HEK293T (cell line): ENCODE measurements around the gene LIG3.
"Not testable (repeated sequence)": the region's sequence is repeated elsewhere in the genome, so short reads cannot be mapped to it uniquely, and the experiment has no call there.

Experiments used
- CTCF ChIA-PET: fragments of 350-600 bp; formaldehyde crosslinking; extraction: SDS; loops from one replicate; lab custom pipeline; 2021; ENCODE audit warnings: antibody characterized with exemption, inconsistent platforms; lab: Yijun Ruan, JAX
- POLR2A ChIA-PET: fragments of 350-600 bp; formaldehyde crosslinking; extraction: SDS; loops from one replicate; lab custom pipeline; 2020; ENCODE audit warnings: antibody characterized with exemption, inconsistent platforms; lab: Yijun Ruan, JAX
- DNase-seq: peaks from one replicate; pipeline ENCODE4 v3.0.0; 2012; ENCODE audit warnings: mixed read lengths; ENCODE audit errors: extremely low spot score
- ARNT ChIP-seq: fragments of 450-650 bp; IDR thresholded peaks from 2 replicates; pipeline ENCODE4 v1.6.1; 2017; ENCODE audit warnings: mild to moderate bottlenecking
- BHLHE40 ChIP-seq: fragments of 450-650 bp; IDR thresholded peaks from 2 replicates; pipeline ENCODE4 v1.6.1; 2016; ENCODE audit warnings: mild to moderate bottlenecking, moderate library complexity, borderline replicate concordance
- CTBP1 ChIP-seq: fragments of 450-650 bp; IDR thresholded peaks from 2 replicates; pipeline ENCODE4 v1.6.1; 2016; ENCODE audit warnings: borderline replicate concordance
- ELF4 ChIP-seq: fragments of 450-650 bp; IDR thresholded peaks from 2 replicates; pipeline ENCODE4 v1.6.1; 2017; ENCODE audit warnings: antibody characterized with exemption
- FOXA1 ChIP-seq: fragments of 450-650 bp; IDR thresholded peaks from 2 replicates; pipeline ENCODE4 v1.6.1; 2016; ENCODE audit warnings: mild to moderate bottlenecking
- FOXK2 ChIP-seq: fragments of 450-650 bp; IDR thresholded peaks from 2 replicates; pipeline ENCODE4 v1.6.1; 2016; ENCODE audit warnings: mild to moderate bottlenecking
- FOXM1 ChIP-seq: fragments of 450-650 bp; IDR thresholded peaks from 2 replicates; pipeline ENCODE4 v1.6.1; 2017; ENCODE audit warnings: mild to moderate bottlenecking, borderline replicate concordance
- HDGF ChIP-seq: fragments of 450-650 bp; IDR thresholded peaks from 2 replicates; pipeline ENCODE4 v1.6.1; 2017; ENCODE audit warnings: antibody characterized with exemption, borderline replicate concordance
- L3MBTL2 ChIP-seq: fragments of 450-650 bp; conservative IDR thresholded peaks from 2 replicates; pipeline ENCODE4 v1.6.1; 2016; ENCODE audit warnings: mild to moderate bottlenecking
- LEF1 ChIP-seq: fragments of 450-650 bp; IDR thresholded peaks from 2 replicates; pipeline ENCODE4 v1.6.1; 2017; ENCODE audit warnings: mild to moderate bottlenecking, borderline replicate concordance
- NFRKB ChIP-seq: fragments of 450-650 bp; IDR thresholded peaks from 2 replicates; pipeline ENCODE4 v1.6.1; 2016; ENCODE audit warnings: mild to moderate bottlenecking, moderate library complexity
- PKNOX1 ChIP-seq: fragments of 450-650 bp; IDR thresholded peaks from 2 replicates; pipeline ENCODE4 v1.6.1; 2016
- SP1 ChIP-seq: fragments of 450-650 bp; IDR thresholded peaks from 2 replicates; pipeline ENCODE4 v1.6.1; 2017
- SUZ12 ChIP-seq: fragments of 450-650 bp; IDR thresholded peaks from 2 replicates; pipeline ENCODE4 v1.6.1; 2016; ENCODE audit warnings: mild to moderate bottlenecking
- TARDBP ChIP-seq: fragments of 450-650 bp; IDR thresholded peaks from 2 replicates; pipeline ENCODE4 v1.6.1; 2016
- ZNF384 ChIP-seq: fragments of 450-650 bp; IDR thresholded peaks from 2 replicates; pipeline ENCODE4 v1.6.1; 2016

Gene LIG3

GRCh38 chr17:35021520-35022380 is 41.4 kb downstream of the LIG3 start:
- no peak for DNase-seq
- CTCF ChIA-PET: interaction anchor here (0.6 kb wide), 1 partner anchor 42 kb away, joined by 4 read pairs; the partner anchor contains the start of gene RFFL
- TF ChIP-seq ARNT (no peak), NFRKB (no peak), PKNOX1 (no peak), TARDBP (no peak), CTBP1 (no peak), BHLHE40 (no peak), HDGF (no peak), L3MBTL2 (no peak), SP1 (no peak), FOXM1 (no peak), FOXK2 (no peak), LEF1 (no peak), ELF4 (no peak), ZNF384 (no peak), SUZ12 (no peak), FOXA1 (no peak)
- POLR2A ChIA-PET: interaction anchor here (0.8 kb wide), 1 partner anchor 10 kb away, joined by 3 read pairs; no protein-coding TSS in a partner anchor

GRCh38 chr17:35022536-35023063 is 42.3 kb downstream of the LIG3 start:
- POLR2A ChIA-PET: interaction anchor here (1.3 kb wide), 1 partner anchor 11 kb away, joined by 4 read pairs; no protein-coding TSS in a partner anchor

GRCh38 chr17:35023538-35023937 is 43.2 kb downstream of the LIG3 start:
- ChIA-PET POLR2A (interaction anchor here (1.3 kb wide), 1 partner anchor 12 kb away, joined by 4 read pairs; no protein-coding TSS in a partner anchor), CTCF (no interaction called here)
- TF ChIP-seq FOXA1 (no peak), L3MBTL2 (no peak), NFRKB (no peak), CTBP1 (no peak), SP1 (no peak), SUZ12 (no peak), BHLHE40 (no peak), FOXK2 (no peak), ELF4 (no peak), ARNT (no peak), HDGF (no peak), PKNOX1 (no peak), FOXM1 (no peak), TARDBP (no peak), LEF1 (no peak)
- DNase-seq: no peak

More at GRCh38 chr17:35022536-35023063, 42.3 kb downstream of the LIG3 start:
- TF ChIP-seq BHLHE40 (no peak), ARNT (no peak), FOXA1 (no peak), NFRKB (no peak), CTBP1 (no peak), ELF4 (no peak), ZNF384 (no peak), SUZ12 (no peak), FOXK2 (no peak), PKNOX1 (no peak), HDGF (no peak), TARDBP (no peak), FOXM1 (no peak), LEF1 (no peak), SP1 (no peak), L3MBTL2 (no peak)
- CTCF ChIA-PET: no interaction called here
- no peak for DNase-seq

GRCh38 chr17:35025541-35025940 is 45.2 kb downstream of the LIG3 start:
- DNase-seq: no peak
- ChIA-PET CTCF (no interaction called here), POLR2A (interaction anchor here (1.0 kb wide), 1 partner anchor 39 kb away, joined by 3 read pairs; no protein-coding TSS in a partner anchor)
- TF ChIP-seq ZNF384 (no peak), PKNOX1 (no peak), HDGF (no peak), SP1 (no peak), FOXM1 (no peak), L3MBTL2 (no peak), FOXK2 (no peak), TARDBP (no peak), ARNT (no peak), BHLHE40 (no peak), CTBP1 (no peak), NFRKB (no peak), ELF4 (no peak), FOXA1 (no peak), SUZ12 (no peak), LEF1 (no peak)

- POLR2A ChIA-PET, DNase-seq: not testable (repeated sequence)
- CTCF ChIA-PET: interaction anchor here (0.6 kb wide), 1 partner anchor 1930 kb away, joined by 4 read pairs; no protein-coding TSS in a partner anchor
Observed at GRCh38 chr17:35028097-35028496, 47.8 kb downstream of the LIG3 start.
